H1 (cell line): Measurements from ENCODE around the gene PROK1. TPM values are rescaled to one million over a fixed set of nuclear protein-coding genes. Genes with fewer than 3 reads are reported as not detected.

Experiments used
- CTCF ChIA-PET: fragments of 300-600 bp; sonication (Branson Sonifier 250); formaldehyde crosslinking; loops from one replicate; lab custom pipeline; 2021; ENCODE audit not compliant: partially characterized antibody; lab: Charles Lee
- POLR2A ChIA-PET: fragments of 300-600 bp; sonication (Branson Sonifier 250); formaldehyde crosslinking; loops from one replicate; lab custom pipeline; 2021; ENCODE audit warnings: inconsistent platforms; ENCODE audit not compliant: partially characterized antibody; lab: Charles Lee
- DNase-seq, 2 experiments: peaks; one replicate each; pipeline versions ENCODE4 v3.0.0 to v3.0.0-alpha.2; 2010 to 2022; ENCODE audit warnings: low spot score in 2 of 2, low read depth in 1 of 2, mixed read lengths in 1 of 2
- FAIRE-seq: peaks from 2 replicates; lab custom pipeline; 2011; peaks lifted over from hg19 to GRCh38; lab: Jason Lieb, UNC
- H2AFZ ChIP-seq: 2 replicates; pipeline ENCODE4 v1.8.1; 2012; ENCODE audit warnings: low read length, inconsistent platforms
- H2AK5ac ChIP-seq: 2 replicates; pipeline ENCODE4 v1.6.1; 2013; ENCODE audit warnings: low read depth, low read length
- H2BK120ac ChIP-seq: replicated peaks from 2 replicates; pipeline ENCODE3; 2013; ENCODE audit warnings: low read depth, low read length, inconsistent platforms
- H2BK12ac ChIP-seq: 2 replicates; pipeline ENCODE4 v1.6.1; 2013; ENCODE audit warnings: low read depth, low read length
- H2BK15ac ChIP-seq: 2 replicates; pipeline ENCODE4 v1.6.1; 2013; ENCODE audit warnings: low read length
- H2BK20ac ChIP-seq: 2 replicates; pipeline ENCODE4 v1.6.1; 2013; ENCODE audit warnings: low read length
- H2BK5ac ChIP-seq: 2 replicates; pipeline ENCODE4 v1.6.1; 2013; ENCODE audit warnings: low read depth, low read length
- H3K14ac ChIP-seq: 2 replicates; pipeline ENCODE4 v1.6.1; 2013; ENCODE audit warnings: inconsistent platforms; ENCODE audit not compliant: insufficient read length
- H3K18ac ChIP-seq: 2 replicates; pipeline ENCODE4 v1.6.1; 2013; ENCODE audit warnings: low read length; ENCODE audit errors: extremely low read depth
- H3K23ac ChIP-seq: 2 replicates; pipeline ENCODE4 v1.6.1; 2013; ENCODE audit warnings: inconsistent platforms; ENCODE audit not compliant: insufficient read length
- H3K23me2 ChIP-seq: 2 replicates; pipeline ENCODE4 v1.6.1; 2013; ENCODE audit warnings: low read depth, low read length
- H3K27ac ChIP-seq: 2 replicates; pipeline ENCODE4 v1.6.1; 2011; ENCODE audit warnings: low read depth, low read length, inconsistent platforms
- H3K27me3 ChIP-seq, 4 experiments: replicated peaks in 1 of 4; 1 replicate in 1 of 4; 2 replicates in 3 of 4; pipeline versions ENCODE4 v1.6.1 to v1.8.1; 2011 to 2013; ENCODE audit warnings: low read length in 3 of 4, mild to moderate bottlenecking in 3 of 4, inconsistent platforms in 2 of 4, mixed read lengths in 2 of 4, moderate library complexity in 1 of 4; ENCODE audit not compliant: control insufficient read depth in 3 of 4, insufficient read depth in 3 of 4; ENCODE audit errors: extremely low read depth in 1 of 4
- H3K36me3 ChIP-seq, 4 experiments: 2 replicates each; pipeline versions ENCODE4 v1.6.1 to v1.8.1; 2011 to 2013; ENCODE audit warnings: mild to moderate bottlenecking in 4 of 4, low read length in 3 of 4, moderate library complexity in 2 of 4, control low read depth in 1 of 4, inconsistent platforms in 1 of 4; ENCODE audit not compliant: insufficient read depth in 4 of 4, control insufficient read depth in 2 of 4
- H3K4ac ChIP-seq: replicated peaks from 2 replicates; pipeline ENCODE3; 2013; ENCODE audit warnings: low read length, low read depth, mixed read lengths, inconsistent platforms; ENCODE audit not compliant: insufficient read length
- H3K4me1 ChIP-seq, 4 experiments: replicated peaks in 1 of 4; 1 replicate in 1 of 4; 2 replicates in 3 of 4; pipeline versions ENCODE4 v1.6.1 to v1.8.1; 2011 to 2013; ENCODE audit warnings: low read length in 3 of 4, inconsistent platforms in 2 of 4, mixed read lengths in 1 of 4; ENCODE audit not compliant: insufficient read depth in 4 of 4, control insufficient read depth in 3 of 4
- H3K4me2 ChIP-seq, 2 experiments: 2 replicates each; pipeline versions ENCODE4 v1.6.1 to v1.8.1; 2011 to 2013; ENCODE audit warnings: low read depth in 2 of 2, low read length in 2 of 2, control low read depth in 1 of 2, inconsistent platforms in 1 of 2, mild to moderate bottlenecking in 1 of 2; ENCODE audit not compliant: insufficient read depth in 1 of 2
- H3K4me3 ChIP-seq, 4 experiments: fragments of 200-600, 300-600 bp in 1 of 4; sonication (generic), shearing (Covaris generic), sonication (Bioruptor Twin) in 1 of 4; 2 replicates each; pipeline versions ENCODE4 v1.5.1 to v1.8.1; 2011 to 2016; ENCODE audit warnings: low read length in 4 of 4, low read depth in 3 of 4, control low read depth in 2 of 4, inconsistent platforms in 2 of 4, mild to moderate bottlenecking in 2 of 4, mixed read lengths in 1 of 4, moderate library complexity in 1 of 4; ENCODE audit not compliant: insufficient read depth in 2 of 4; ENCODE audit errors: extremely low read depth in 1 of 4
- H3K56ac ChIP-seq: replicated peaks from 2 replicates; pipeline ENCODE3; 2013; ENCODE audit warnings: low read depth, mild to moderate bottlenecking, mixed read lengths, low read length, inconsistent platforms; ENCODE audit not compliant: insufficient read length
- H3K79me1 ChIP-seq: 2 replicates; pipeline ENCODE4 v1.6.1; 2013; ENCODE audit warnings: low read depth, low read length, control low read depth
- H3K79me2 ChIP-seq, 2 experiments: 2 replicates each; pipeline versions ENCODE4 v1.6.1 to v1.8.1; 2012 to 2013; ENCODE audit warnings: low read length in 2 of 2, mild to moderate bottlenecking in 2 of 2, inconsistent platforms in 1 of 2; ENCODE audit not compliant: insufficient read depth in 2 of 2, control insufficient read depth in 1 of 2
- H3K9ac ChIP-seq, 4 experiments: replicated peaks in 1 of 4; 1 replicate in 1 of 4; 2 replicates in 3 of 4; pipeline versions ENCODE4 v1.6.1 to v1.8.1; 2011 to 2013; ENCODE audit warnings: low read depth in 3 of 4, low read length in 3 of 4, control low read depth in 2 of 4, mild to moderate bottlenecking in 2 of 4, moderate library complexity in 2 of 4, inconsistent platforms in 1 of 4; ENCODE audit errors: extremely low read depth in 1 of 4
- H3K9me3 ChIP-seq, 2 experiments: 2 replicates each; pipeline versions ENCODE4 v1.6.1 to v1.8.1; 2012 to 2013; ENCODE audit warnings: mild to moderate bottlenecking in 2 of 2, moderate library complexity in 2 of 2, control low read depth in 1 of 2, inconsistent platforms in 1 of 2, low read depth in 1 of 2, low read length in 1 of 2, mixed read lengths in 1 of 2; ENCODE audit not compliant: insufficient read depth in 2 of 2
- H4K20me1 ChIP-seq, 2 experiments: replicated peaks in 1 of 2; 2 replicates each; pipeline versions ENCODE3 to v1.8.1; 2011 to 2013; ENCODE audit warnings: inconsistent platforms in 2 of 2, low read length in 2 of 2, mild to moderate bottlenecking in 1 of 2; ENCODE audit not compliant: insufficient read depth in 2 of 2, control insufficient read depth in 1 of 2
- H4K5ac ChIP-seq: 2 replicates; pipeline ENCODE4 v1.6.1; 2013; ENCODE audit warnings: low read length, low read depth, mixed read lengths, inconsistent platforms; ENCODE audit not compliant: insufficient read length
- H4K8ac ChIP-seq: 2 replicates; pipeline ENCODE4 v1.8.0; 2013; ENCODE audit warnings: mild to moderate bottlenecking, moderate library complexity, low read length, inconsistent platforms; ENCODE audit not compliant: insufficient read depth; ENCODE audit errors: extremely low read depth
- H4K91ac ChIP-seq: replicated peaks from 2 replicates; pipeline ENCODE3; 2013; ENCODE audit warnings: low read length, mixed read lengths, inconsistent platforms; ENCODE audit not compliant: insufficient read length
- FOSL1 ChIP-seq: IDR thresholded peaks from 2 replicates; pipeline ENCODE4 v1.6.1; 2011; ENCODE audit warnings: mild to moderate bottlenecking, low read depth, low read length, moderate library complexity; ENCODE audit not compliant: insufficient read depth
- RXRA ChIP-seq: IDR thresholded peaks from 2 replicates; pipeline ENCODE4 v1.6.1; 2011; ENCODE audit warnings: low read depth, mild to moderate bottlenecking, low read length, moderate library complexity; ENCODE audit not compliant: insufficient read depth
- TBP ChIP-seq: IDR thresholded peaks from 2 replicates; pipeline ENCODE4 v1.6.1; 2011; ENCODE audit warnings: low read depth, low read length, improper control_type of control experiment
- TEAD4 ChIP-seq: IDR thresholded peaks from 2 replicates; pipeline ENCODE4 v1.6.1; 2012; ENCODE audit warnings: low read depth, low read length, inconsistent platforms, mixed read lengths
- WGBS, 2 experiments: shearing (Covaris generic) in 1 of 2; methylation state at CpG; one replicate each; pipeline versions ENCODE4 v1.1.6 to v1.1.7; 2013 to 2015; ENCODE audit warnings: low lambda C conversion rate in 2 of 2, mixed read lengths in 2 of 2, inconsistent platforms in 1 of 2, low coverage in 1 of 2, missing lambda C conversion rate in 1 of 2; ENCODE audit not compliant: insufficient replicate concordance in 2 of 2, insufficient coverage in 1 of 2, insufficient read length in 1 of 2; ENCODE audit errors: extremely low coverage in 1 of 2, missing lambda C conversion rate in 1 of 2; 5-methylcytosine and 5-hydroxymethylcytosine counted together
- polyA plus RNA-seq, 7 experiments: library from polyadenylated mRNA; depleted of rRNA in 3 of 7; stranded (reverse) in 5 of 7; unstranded in 2 of 7; fragments of >200 nt in 5 of 7; fragments of 200-250 nt in 2 of 7; gene quantifications; 1 replicate in 5 of 7; 2 replicates in 1 of 7; 4 replicates in 1 of 7; pipeline versions ENCODE4 v1.2.1 to v1.2.3, GENCODE V29; 2011 to 2013; ENCODE audit warnings: missing spikeins in 2 of 7, mixed read lengths in 2 of 7
- total RNA-seq: library from RNA; stranded (reverse); fragmentation: NEBNext Ultra II Directional; extraction: Animal tissue kit (Norgen Biotek cat#: 25700); gene quantifications from 2 replicates; pipeline ENCODE4 v1.2.1, GENCODE V29; 2021
- TF ChIP-seq, protein P1 (sequence below), 3 experiments: IDR thresholded peaks; 1 replicate in 2 of 3; 2 replicates in 1 of 3; pipeline versions ENCODE4 v1.5.1 to v1.6.1; 2011; ENCODE audit warnings: low read length in 3 of 3, mild to moderate bottlenecking in 3 of 3, inconsistent platforms in 2 of 3, low read depth in 1 of 3, moderate library complexity in 1 of 3; ENCODE audit not compliant: insufficient read depth in 1 of 3; ENCODE audit errors: control extremely low read depth in 1 of 3

Gene PROK1
- total and polyA plus RNA-seq, 2 of the 8 experiments (the other 6 are each of a cell fraction or from before 2014, with no cell fraction given): 0.12 TPM; not detected in 1

DNA sequence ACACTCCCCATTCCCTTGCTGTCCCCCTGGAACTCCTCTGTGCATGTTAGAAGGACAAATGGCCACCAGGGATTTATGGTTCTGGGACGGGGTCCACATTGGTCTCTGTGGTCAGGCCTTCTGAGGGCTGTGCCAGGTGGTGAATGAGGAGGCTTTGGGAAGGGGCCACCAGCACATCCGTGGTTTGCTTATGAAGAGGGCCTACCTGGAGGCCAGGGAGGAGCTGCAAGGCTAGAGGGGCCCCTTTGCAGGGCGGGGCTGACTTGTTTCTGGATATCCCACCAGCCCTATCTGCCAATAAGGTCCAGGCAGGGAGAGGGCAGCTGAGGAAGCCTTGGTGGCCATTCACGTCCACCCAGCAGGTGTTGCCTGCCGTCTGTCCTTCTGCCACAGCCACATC, 43.1 kb downstream of the PROK1 start:
- H4K91ac ChIP-seq: no peak overlapping the region

More for the DNA sequence above, 43.1 kb downstream of the PROK1 start:
- H3K27ac ChIP-seq: no peak overlapping the region
- H3K18ac ChIP-seq: peak overlapping the region; percentile 24; the same call in 1 of the 2 replicates
- no peaks in the 10 kb centered on the region for H3K23me2 ChIP-seq
- H3K79me1 ChIP-seq: no peaks in the 10 kb centered on the region
- no peak overlapping the region for H4K5ac ChIP-seq
- TF ChIP-seq RXRA: no peak
- no peak for TF ChIP-seq TBP
- no peak for TF ChIP-seq TEAD4
- TF ChIP-seq, protein P1, sequence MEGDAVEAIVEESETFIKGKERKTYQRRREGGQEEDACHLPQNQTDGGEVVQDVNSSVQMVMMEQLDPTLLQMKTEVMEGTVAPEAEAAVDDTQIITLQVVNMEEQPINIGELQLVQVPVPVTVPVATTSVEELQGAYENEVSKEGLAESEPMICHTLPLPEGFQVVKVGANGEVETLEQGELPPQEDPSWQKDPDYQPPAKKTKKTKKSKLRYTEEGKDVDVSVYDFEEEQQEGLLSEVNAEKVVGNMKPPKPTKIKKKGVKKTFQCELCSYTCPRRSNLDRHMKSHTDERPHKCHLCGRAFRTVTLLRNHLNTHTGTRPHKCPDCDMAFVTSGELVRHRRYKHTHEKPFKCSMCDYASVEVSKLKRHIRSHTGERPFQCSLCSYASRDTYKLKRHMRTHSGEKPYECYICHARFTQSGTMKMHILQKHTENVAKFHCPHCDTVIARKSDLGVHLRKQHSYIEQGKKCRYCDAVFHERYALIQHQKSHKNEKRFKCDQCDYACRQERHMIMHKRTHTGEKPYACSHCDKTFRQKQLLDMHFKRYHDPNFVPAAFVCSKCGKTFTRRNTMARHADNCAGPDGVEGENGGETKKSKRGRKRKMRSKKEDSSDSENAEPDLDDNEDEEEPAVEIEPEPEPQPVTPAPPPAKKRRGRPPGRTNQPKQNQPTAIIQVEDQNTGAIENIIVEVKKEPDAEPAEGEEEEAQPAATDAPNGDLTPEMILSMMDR (IDR thresholded peaks at IDR 0.05; ENCODE audit: control extremely low read depth in 1 of 3, insufficient read depth in 1 of 3, low read depth in 1 of 3, low read length in 3 of 3): no peak
- TF ChIP-seq FOSL1: no peak
- peak overlapping the region; percentile 67; the same call in 1 of the 2 replicates for H2BK20ac ChIP-seq
- POLR2A ChIA-PET: no interaction called here
- DNase-seq (no peak), FAIRE-seq (no peak)
- H3K4me1 ChIP-seq: peaks cover 6 to 14% (median 10%) of the 10 kb centered on the region in 4 experiments; a peak in 6 of 7 replicates
- peak overlapping the region; percentile 77; the same call in 1 of the 2 replicates for H2BK5ac ChIP-seq
- H3K9ac ChIP-seq: no peak overlapping the region
- H2BK120ac ChIP-seq: no peak overlapping the region
- WGBS, 2 experiments: 82% methylated on average over 5 of the region's 5 CpGs; no CpG with 5 or more reads in 1 of the 2 experiments
- H3K4me2 ChIP-seq: peak overlapping the region in 1 of 2 experiments; percentile 34; a peak in 1 of 4 replicates
- H3K79me2 ChIP-seq: no peaks in the 10 kb centered on the region
- H2AFZ ChIP-seq: no peak overlapping the region
- no peak overlapping the region for H3K4ac ChIP-seq
- H2BK15ac ChIP-seq: peak overlapping the region; percentile 83; the same call in 1 of the 2 replicates
- H4K20me1 ChIP-seq: no peaks in the 10 kb centered on the region
- no peak overlapping the region for H2AK5ac ChIP-seq
- H2BK12ac ChIP-seq: peak overlapping the region; percentile 78; the same call in 1 of the 2 replicates
- no peak overlapping the region for H4K8ac ChIP-seq
- H3K9me3 ChIP-seq: no peaks in the 10 kb centered on the region
- CTCF ChIA-PET: interaction anchor here (1.2 to 7.4 kb wide), 6 partner anchors 11 to 291 kb away, joined by 3 to 243 read pairs (median 28); no protein-coding TSS in a partner anchor
- H3K27me3 ChIP-seq: no peaks in the 10 kb centered on the region
- no peak overlapping the region for H3K23ac ChIP-seq
- H3K56ac ChIP-seq: no peak overlapping the region
- no peak overlapping the region for H3K4me3 ChIP-seq
- H3K36me3 ChIP-seq: no peaks in the 10 kb centered on the region
- no peak overlapping the region for H3K14ac ChIP-seq
